NCI-H345 (cell line): Measurements from ENCODE around the gene PREX1.

Source experiments
- DNase-seq: peaks from one replicate; lab custom pipeline; 2025; lab: John Stamatoyannopoulos, UW

PREX1 gene

DNA sequence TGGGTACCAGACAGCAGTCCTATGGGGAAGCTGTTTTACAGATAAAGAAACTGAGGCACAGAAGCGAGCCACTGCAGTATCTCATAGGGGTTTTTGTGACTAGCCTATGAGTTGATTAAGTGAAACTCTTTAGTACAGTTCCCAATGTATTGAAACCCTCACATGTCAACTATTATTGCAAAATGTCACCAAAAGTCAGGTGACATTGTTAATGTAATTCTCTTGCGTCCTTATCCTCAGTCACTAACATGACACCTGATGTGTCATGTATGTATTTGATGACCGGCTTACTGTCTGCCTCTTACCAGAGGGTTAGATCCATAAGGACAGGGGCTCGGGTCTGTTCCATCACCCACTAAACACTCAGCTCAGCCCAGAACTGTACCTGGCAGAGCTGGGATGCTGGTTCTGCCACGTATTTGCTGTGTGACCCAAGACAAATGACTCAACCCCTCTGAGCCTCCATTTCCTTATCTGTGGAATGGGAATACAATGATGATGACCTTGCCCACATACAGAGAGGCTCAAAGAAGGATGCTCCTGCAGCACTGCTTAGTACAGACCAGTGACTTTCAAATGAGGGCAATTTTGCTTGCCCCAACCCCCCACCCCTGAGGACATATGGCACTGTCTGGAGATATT is 32.9 kb downstream of the PREX1 start:
- no peak for DNase-seq

- DNase-seq: no peak
These were observed 33.4 kb downstream of the PREX1 start for GRCh38 chr20:48794360-48794759.

DNA sequence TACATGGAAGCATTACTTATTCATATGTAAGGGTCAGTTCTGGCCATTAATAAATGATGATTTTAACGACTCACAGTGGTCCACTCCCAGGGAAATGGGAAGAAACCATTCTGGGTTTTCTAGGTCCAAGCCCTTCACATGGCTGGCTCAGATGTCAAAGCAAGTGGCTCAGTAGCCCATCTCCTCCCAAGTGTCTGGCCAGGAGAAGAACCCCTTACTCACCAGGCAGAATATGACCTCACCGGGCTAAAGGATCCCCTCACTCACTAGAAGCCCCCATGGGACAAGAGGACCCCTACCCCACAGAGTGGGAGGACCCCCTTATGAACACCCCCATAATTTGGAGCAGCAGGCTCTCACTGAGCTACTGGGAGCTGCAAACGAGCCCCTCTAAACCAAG is 34.0 kb downstream of the PREX1 start:
- no peak for DNase-seq

DNA sequence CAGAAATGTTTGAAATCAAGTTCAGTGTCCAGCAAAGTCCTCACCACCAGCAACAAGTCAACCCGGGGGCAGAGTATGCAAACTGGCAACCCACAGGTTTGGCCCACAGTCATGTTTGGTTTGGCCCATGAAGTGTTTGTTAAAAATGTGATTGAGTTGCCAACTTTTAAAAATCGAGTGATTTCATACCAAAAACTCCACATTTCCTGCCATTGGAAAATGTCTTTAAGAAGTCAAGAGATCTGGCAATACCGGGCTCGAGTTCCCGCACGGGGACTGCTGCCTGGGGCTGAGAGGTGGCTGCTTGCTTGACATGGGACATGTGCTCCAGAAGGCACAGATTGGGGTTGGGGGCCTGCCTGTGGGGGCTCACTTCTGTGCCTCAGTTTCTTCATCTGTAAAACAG is 36.1 kb downstream of the PREX1 start:
- no peak for DNase-seq

DNA sequence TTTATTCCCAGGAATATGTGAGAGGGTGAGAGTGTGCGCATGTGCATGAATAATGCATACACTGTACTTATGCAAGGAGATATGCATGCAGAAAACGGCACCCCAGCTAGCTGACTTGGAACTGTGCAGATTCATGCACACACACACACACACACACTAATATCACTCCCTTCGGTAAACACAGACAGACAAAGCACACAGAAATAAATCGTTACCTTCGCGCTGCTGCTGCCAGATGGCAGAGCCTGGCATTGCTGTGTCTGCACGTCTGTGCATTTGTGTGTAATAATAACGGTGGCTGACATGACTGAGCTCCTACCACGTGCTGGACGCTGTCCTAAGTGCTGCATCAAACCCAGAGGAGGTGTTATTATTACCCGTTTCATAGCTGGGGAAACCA is 36.8 kb downstream of the PREX1 start:
- DNase-seq: peak; percentile 80

DNA sequence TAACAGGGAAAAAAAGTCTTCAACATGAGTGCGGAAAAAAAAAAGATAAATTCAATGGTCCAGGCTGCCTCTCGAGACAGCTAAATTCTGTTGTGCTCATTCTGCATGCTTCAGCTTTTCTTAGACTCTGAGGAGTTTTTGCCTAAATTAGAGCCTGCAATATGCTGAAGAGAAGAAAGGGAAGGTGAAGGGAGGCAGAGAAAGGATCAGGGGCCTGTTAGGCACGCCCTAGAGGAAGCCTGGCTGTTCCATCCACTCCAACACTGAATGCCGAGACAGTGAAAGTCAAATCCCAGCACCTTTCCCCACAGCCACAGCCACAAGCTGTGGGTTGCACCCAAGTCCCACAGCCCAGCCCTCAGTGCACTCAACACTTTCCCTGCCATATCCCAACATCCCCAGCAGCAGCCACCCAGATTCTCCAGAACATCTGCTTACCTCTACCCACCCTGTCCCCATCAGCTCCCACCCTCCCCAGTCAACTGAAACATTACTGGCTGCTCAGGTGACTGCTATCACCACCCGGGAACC is 37.3 kb downstream of the PREX1 start:
- DNase-seq: no peak

- no peak for DNase-seq
These were observed 37.9 kb downstream of the PREX1 start for GRCh38 chr20:48789781-48790472.

- no peak for DNase-seq
These were observed 38.6 kb downstream of the PREX1 start for GRCh38 chr20:48789185-48789668.

DNA sequence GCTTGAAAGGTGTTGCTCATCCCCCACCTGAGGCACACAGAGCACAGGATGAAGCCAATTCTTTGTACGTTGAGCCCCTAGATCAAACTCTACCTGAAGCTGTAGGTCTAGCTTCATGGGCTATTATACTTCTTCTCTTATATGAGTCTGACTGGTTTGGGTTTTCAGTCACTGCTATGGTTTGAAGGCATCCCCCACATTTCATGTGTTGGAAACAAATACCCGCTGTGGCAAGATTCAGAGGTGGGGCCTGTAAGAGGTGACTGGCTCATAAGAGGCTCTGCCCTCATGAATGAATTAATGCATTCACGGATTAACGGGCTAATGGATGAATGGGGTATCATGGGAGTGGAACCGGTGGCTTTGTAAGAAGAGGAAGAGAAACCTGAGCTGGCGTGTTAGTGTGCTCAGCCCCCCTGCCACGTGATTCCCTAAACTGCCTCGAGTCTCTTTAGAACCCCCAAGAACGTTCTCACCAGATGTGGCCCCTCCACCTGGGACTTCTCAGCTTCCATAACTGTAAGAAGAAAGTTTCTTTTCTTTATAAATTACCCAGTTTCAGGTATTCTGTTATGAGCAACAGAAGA is 39.2 kb downstream of the PREX1 start:
- DNase-seq: no peak

GRCh38 chr20:48787861-48788375 is 39.9 kb downstream of the PREX1 start:
- no peak for DNase-seq

DNA sequence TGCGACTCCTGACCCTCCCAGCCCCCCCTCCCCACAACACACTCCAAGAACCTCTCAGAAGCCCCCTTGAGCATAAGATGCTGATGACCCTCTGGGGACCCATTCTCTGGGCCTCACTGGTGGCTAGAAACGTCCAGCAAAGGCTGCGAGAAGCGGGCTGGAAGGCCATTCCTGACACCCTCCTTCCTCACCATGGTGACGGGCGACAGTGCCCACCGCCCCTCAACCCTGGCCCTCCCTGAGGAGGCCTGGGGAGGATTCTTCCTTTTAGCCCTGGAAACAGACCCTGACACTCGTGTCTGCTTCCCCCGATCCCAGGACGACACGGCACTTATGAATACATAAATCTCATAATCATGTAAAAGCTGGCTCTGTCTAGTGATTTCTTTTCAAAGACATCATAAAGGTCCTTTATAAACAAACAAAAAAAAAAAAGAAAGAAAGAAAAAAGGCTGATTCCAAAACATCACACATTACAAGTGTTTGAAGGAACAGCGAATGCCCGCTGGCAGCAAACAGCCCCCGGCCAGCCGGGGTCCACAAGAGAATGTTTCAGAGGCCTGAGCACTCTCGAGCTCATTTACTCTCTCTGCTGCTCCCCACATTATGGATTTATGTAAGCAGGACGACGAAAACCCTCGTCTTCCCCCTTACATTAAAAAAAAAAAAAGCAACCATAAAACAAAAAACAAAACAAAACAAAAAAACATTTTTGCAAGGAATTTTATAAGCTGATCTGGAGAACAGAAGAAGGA is 40.7 kb downstream of the PREX1 start:
- no peak for DNase-seq

GRCh38 chr20:48785801-48786200 is 42.0 kb downstream of the PREX1 start:
- no peak for DNase-seq

GRCh38 chr20:48785256-48785655 is 42.5 kb downstream of the PREX1 start:
- DNase-seq: no peak

- no peak for DNase-seq
These were observed 43.5 kb downstream of the PREX1 start for GRCh38 chr20:48784273-48784641.

GRCh38 chr20:48783533-48784272 is 44.1 kb downstream of the PREX1 start:
- DNase-seq: no peak

DNA sequence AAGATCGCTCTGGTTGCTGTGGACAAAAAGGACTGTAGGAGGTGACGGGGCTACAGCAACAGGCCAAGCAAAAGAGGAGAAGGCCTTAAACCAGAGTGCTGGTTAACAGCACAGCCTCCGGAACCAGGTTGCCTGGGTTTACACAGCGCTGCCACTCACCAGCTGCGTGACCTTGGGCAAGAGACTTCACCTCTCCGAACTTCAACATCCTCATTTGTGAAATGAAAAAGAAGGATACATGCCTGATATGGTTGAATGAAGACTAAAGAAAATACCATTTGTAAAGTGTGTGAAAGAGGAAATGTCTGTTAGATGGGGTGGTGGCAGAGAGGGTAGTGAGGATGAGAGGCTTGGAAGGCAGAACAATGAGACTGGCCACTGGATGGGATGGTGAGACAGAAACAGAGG is 44.9 kb downstream of the PREX1 start:
- no peak for DNase-seq

- no peak for DNase-seq
These were observed 45.7 kb downstream of the PREX1 start for GRCh38 chr20:48782053-48782452.

DNA sequence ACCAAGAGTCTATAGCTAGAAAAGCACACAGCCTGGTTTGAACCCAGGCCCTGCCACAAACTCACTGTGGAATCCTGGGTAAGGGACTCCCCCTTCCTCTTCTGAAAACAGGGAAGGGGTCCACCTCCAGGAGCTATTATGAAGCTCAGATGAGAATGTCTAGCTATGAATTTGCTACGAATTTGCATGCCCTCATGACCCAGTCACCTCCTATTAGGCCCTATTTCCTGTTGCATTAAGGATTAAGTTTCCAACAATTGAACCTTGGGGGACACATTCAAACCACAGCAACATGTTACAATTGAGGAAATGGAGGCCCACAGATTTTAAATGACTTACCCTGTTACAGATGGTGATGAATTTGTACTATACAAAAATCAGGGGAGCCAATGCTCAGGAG is 46.2 kb downstream of the PREX1 start:
- no peak for DNase-seq

DNA sequence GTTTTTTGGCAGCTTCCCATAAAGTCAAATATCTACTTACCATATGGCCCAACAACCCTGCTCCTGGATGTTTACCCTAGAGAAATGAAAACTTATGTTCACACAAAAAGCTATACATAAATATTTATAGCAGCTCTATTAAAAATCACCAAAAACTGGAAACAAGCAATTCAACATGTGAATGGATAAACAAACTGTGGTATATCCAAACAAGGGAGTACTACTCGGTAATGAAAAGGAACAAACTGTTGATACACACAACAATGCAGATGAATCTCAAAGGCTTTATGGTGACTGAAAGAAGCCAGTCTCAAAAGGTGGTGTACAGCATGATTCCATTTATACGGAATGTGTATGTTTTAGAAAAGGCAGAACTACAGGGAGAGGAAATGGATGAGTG is 48.4 kb downstream of the PREX1 start:
- no peak for DNase-seq

GRCh38 chr20:48777821-48778220 is 50.0 kb downstream of the PREX1 start:
- no peak for DNase-seq

DNA sequence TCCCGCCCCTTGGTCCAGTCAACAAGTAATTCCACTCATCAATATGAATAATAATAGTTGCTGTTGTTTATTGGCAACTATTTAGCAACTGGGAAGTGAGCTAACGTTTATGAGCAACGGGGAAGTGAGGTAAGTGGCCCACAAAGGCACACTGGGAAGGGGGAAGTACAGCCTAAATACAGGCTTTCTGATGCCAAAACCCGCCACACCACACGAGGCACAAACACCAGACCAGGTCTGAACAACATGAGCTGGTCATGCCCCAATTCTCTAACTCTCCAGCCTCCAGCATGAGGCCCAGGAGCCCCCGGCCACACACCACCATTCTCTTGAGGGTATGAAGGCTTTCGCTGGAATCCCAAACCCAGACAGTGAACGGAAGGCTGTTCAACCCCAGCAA is 50.8 kb downstream of the PREX1 start:
- no peak for DNase-seq

- DNase-seq: no peak
These were observed 51.5 kb downstream of the PREX1 start for GRCh38 chr20:48776306-48776705.
